ENCODE data around the gene AP3S2. TPM values are rescaled to one million over a fixed set of nuclear protein-coding genes. Genes with fewer than 3 reads are reported as not detected.
"Not testable (repeated sequence)": the region's sequence is repeated elsewhere in the genome, so short reads cannot be mapped to it uniquely, and the experiment has no call there.

AP3S2 gene
- total and polyA plus RNA-seq, 4 experiments from 2014 or later = 34.1 to 37.3 (median 35.4) TPM

DNA sequence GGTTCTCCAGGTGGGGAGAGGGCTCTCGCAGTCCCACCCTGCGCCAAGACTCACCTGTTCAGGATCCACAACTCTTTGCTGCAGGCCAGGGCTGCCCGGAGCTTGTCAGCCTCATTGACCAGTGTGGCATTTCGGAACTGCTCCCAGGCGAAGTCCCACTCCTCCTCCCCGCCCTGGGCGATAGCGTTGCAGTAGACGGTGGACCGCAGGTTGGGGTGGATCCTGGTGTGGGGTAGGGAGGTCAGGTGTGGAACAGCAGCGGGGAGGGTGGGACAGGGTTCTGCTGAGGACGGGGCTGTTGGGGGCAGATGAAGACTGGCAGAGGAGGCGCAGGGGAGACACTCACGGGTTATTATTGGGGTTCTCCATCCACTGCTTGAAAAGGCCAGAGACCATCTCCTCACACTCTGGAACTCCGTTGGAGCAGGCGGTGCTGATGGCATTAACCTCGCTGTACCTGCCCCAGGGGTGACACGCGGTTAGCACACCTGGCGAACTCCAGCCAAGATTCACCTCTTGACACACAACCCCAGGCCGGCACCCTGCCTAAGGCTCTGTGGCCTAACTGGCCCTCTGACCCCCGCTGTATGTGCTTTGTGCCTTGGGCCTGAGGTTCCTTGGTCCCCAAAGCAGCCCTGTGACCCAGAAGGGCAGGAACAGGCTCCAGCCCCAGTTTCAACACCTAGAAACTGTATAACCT lies 101.5 kb downstream of the AP3S2 start:
- H3K4me3 Mint-ChIP-seq = no peak overlapping the region
- peaks cover 0 to 34% (median 19%) of the 10 kb centered on the region in 8 donors for H3K9me3 Mint-ChIP-seq
- Histone ChIP-seq H3K27ac (ENCODE audit: low read depth, low read length) (no peak overlapping the region), H3K27me3 (ENCODE audit: insufficient read depth, low read length) (no peaks in the 10 kb centered on the region), H3K4me1 (ENCODE audit: insufficient read depth, low read length) (no peaks in the 10 kb centered on the region), H3K36me3 (ENCODE audit: insufficient read depth, low read length) (no peaks in the 10 kb centered on the region), H3K4me3 (ENCODE audit: low read length in 2 of 2) (no peak overlapping the region), H3K9me3 (ENCODE audit: control insufficient read depth in 1 of 2, low read length in 2 of 2) (no peaks in the 10 kb centered on the region)
- ChIA-PET POLR2A (ENCODE audit: partially characterized antibody) (no interaction called here), CTCF (ENCODE audit: partially characterized antibody) (no interaction called here)
- peaks cover 5 to 16% of the 10 kb centered on the region in 2 donors for H3K27me3 Mint-ChIP-seq
- intact Hi-C loops (cut with micrococcal nuclease) = no loop called here
- no peak for DNase-seq
- H3K27ac Mint-ChIP-seq = no peak overlapping the region
- H3K36me3 Mint-ChIP-seq = peaks cover 0 to 7% of the 10 kb centered on the region in 2 donors
- H3K4me1 Mint-ChIP-seq = no peaks in the 10 kb centered on the region

DNA sequence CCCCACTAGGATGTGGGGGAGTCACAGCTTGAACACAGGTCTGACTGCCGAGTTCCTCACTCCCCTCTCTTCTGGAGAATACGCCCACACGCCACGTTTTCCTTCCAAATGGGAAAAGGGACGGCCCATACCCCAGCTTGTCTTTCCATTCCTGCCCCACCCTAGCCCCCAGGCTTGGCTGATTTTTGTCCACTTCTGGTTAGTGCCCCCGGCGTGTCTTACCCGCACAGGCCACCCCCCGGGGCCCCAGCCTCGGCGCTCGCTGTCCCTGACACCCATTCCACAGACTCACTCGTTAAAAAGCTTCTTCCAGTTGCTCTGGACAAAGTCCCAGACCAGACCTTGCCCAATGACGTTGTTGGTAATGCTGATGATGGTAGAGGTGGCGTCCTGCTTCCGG lies 103.1 kb downstream of the AP3S2 start:
- DNase-seq = no peak
- peaks cover 0 to 20% (median 11%) of the 10 kb centered on the region in 8 donors for H3K9me3 Mint-ChIP-seq
- H3K4me3 Mint-ChIP-seq = no peak overlapping the region
- no peak overlapping the region for H3K27ac Mint-ChIP-seq
- intact Hi-C loops (cut with micrococcal nuclease) = no loop called here
- Histone ChIP-seq H3K36me3 (ENCODE audit: insufficient read depth, low read length) (no peaks in the 10 kb centered on the region), H3K4me1 (ENCODE audit: insufficient read depth, low read length) (no peaks in the 10 kb centered on the region), H3K4me3 (ENCODE audit: low read length in 2 of 2) (no peak overlapping the region), H3K27me3 (ENCODE audit: insufficient read depth, low read length) (no peaks in the 10 kb centered on the region), H3K27ac (ENCODE audit: low read depth, low read length) (no peak overlapping the region), H3K9me3 (ENCODE audit: control insufficient read depth in 1 of 2, low read length in 2 of 2) (no peaks in the 10 kb centered on the region)
- ChIA-PET POLR2A (ENCODE audit: partially characterized antibody) (no interaction called here), CTCF (ENCODE audit: partially characterized antibody) (no interaction called here)
- H3K4me1 Mint-ChIP-seq = no peaks in the 10 kb centered on the region
- peaks cover 0 to 7% of the 10 kb centered on the region in 2 donors for H3K36me3 Mint-ChIP-seq
- H3K27me3 Mint-ChIP-seq = peaks cover 5 to 16% of the 10 kb centered on the region in 2 donors

DNA sequence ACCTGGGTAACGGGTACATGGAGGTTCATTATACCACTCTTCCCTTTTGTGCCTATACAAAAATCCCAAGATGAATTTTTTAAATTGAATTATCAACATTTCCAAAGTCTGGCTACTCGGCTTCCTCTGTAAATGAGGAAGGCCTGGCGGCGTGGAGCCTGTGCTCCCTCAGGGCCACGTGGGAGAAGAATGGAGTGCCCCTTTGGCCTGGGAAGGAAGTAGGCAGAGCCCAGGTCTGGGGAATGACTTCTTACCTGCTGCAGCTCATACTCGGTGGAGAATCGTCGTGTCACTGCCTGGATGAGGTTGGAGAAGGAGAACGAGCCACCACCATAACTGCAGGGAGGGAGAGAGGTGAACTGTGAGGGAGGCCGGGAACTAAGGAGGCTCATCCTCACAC lies 103.6 kb downstream of the AP3S2 start:
- no peak overlapping the region for H3K27ac Mint-ChIP-seq
- H3K4me1 ChIP-seq (ENCODE audit: insufficient read depth, low read length) = no peaks in the 10 kb centered on the region
- H3K36me3 ChIP-seq (ENCODE audit: insufficient read depth, low read length) = no peaks in the 10 kb centered on the region
- H3K27me3 Mint-ChIP-seq = peaks cover 5 to 16% of the 10 kb centered on the region in 2 donors
- H3K27me3 ChIP-seq (ENCODE audit: insufficient read depth, low read length) = no peaks in the 10 kb centered on the region
- CTCF ChIA-PET (ENCODE audit: partially characterized antibody) = no interaction called here
- no peaks in the 10 kb centered on the region for H3K4me1 Mint-ChIP-seq
- intact Hi-C loops (cut with micrococcal nuclease) = no loop called here
- H3K9me3 Mint-ChIP-seq = peaks cover 0 to 15% (median 9%) of the 10 kb centered on the region in 8 donors
- no peaks in the 10 kb centered on the region for H3K9me3 ChIP-seq (ENCODE audit: control insufficient read depth in 1 of 2, low read length in 2 of 2)
- H3K4me3 Mint-ChIP-seq = no peak overlapping the region
- H3K27ac ChIP-seq (ENCODE audit: low read depth, low read length) = no peak overlapping the region
- no peak overlapping the region for H3K4me3 ChIP-seq (ENCODE audit: low read length in 2 of 2)
- no peak for DNase-seq
- POLR2A ChIA-PET (ENCODE audit: partially characterized antibody) = no interaction called here
- H3K36me3 Mint-ChIP-seq = peaks cover 0 to 7% of the 10 kb centered on the region in 2 donors

DNA sequence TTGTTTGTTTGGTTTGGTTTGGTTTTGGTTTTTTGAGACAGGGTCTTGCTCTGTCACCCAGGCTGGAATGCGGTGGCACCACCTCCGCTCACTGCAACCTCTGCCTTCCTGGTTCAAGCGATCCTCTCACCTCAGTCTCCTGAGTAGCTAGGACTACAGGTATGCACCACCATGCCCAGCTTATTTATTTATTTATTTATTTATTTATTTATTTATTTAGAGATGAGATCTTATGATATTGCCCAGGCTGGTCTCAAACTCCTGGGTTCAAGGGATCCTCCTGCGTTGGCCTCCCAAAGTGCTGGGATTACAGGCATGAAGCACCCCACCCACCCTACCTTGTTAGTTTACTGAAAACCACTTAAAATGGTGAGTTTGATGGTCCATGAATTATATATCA lies 105.2 kb downstream of the AP3S2 start:
- H3K27ac ChIP-seq (ENCODE audit: low read depth, low read length); H3K9me3 ChIP-seq (ENCODE audit: control insufficient read depth in 1 of 2, low read length in 2 of 2); intact Hi-C loops (cut with micrococcal nuclease); H3K27ac Mint-ChIP-seq; H3K4me3 Mint-ChIP-seq; POLR2A ChIA-PET (ENCODE audit: partially characterized antibody); H3K4me3 ChIP-seq (ENCODE audit: low read length in 2 of 2); H3K36me3 Mint-ChIP-seq; H3K36me3 ChIP-seq (ENCODE audit: insufficient read depth, low read length); H3K4me1 ChIP-seq (ENCODE audit: insufficient read depth, low read length); H3K4me1 Mint-ChIP-seq; H3K27me3 ChIP-seq (ENCODE audit: insufficient read depth, low read length); DNase-seq: not testable (repeated sequence)
- Mint-ChIP-seq H3K27me3 (peaks cover 3 to 13% of the 10 kb centered on the region in 2 donors), H3K9me3 (peaks cover 0 to 15% (median 8%) of the 10 kb centered on the region in 8 donors)
- CTCF ChIA-PET (ENCODE audit: partially characterized antibody) = interaction anchor here (0.7 kb wide), 1 partner anchor 15 kb away, joined by 3 read pairs; no protein-coding TSS in a partner anchor

DNA sequence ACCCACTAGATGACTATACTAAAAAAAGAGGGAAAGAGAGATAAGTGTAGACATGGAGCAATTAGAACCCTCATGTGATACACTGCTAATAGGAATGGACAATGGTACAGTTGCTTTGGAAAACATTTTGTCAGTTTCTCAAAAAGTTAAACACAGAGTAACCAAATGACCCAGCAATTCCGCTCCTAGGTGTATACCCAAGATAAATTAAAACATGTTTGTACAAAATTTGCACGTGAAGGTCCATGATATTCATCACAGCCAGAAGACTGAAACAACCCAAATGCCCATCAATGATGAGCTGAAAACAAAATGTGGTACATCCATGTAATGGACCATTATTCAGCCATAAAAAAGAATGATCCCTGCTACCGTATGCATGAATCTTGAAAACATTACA lies 105.8 kb downstream of the AP3S2 start:
- Histone ChIP-seq H3K36me3 (ENCODE audit: insufficient read depth, low read length) (no peaks in the 10 kb centered on the region), H3K27ac (ENCODE audit: low read depth, low read length) (no peak overlapping the region), H3K4me3 (ENCODE audit: low read length in 2 of 2) (no peak overlapping the region), H3K27me3 (ENCODE audit: insufficient read depth, low read length) (no peaks in the 10 kb centered on the region), H3K9me3 (ENCODE audit: control insufficient read depth in 1 of 2, low read length in 2 of 2) (no peaks in the 10 kb centered on the region), H3K4me1 (ENCODE audit: insufficient read depth, low read length) (no peaks in the 10 kb centered on the region)
- intact Hi-C loops (cut with micrococcal nuclease) = no loop called here
- ChIA-PET POLR2A (ENCODE audit: partially characterized antibody) (no interaction called here), CTCF (ENCODE audit: partially characterized antibody) (interaction anchor here (0.7 kb wide), 1 partner anchor 14 kb away, joined by 3 read pairs; no protein-coding TSS in a partner anchor)
- H3K36me3 Mint-ChIP-seq = peaks cover 0 to 7% of the 10 kb centered on the region in 2 donors
- H3K4me3 Mint-ChIP-seq = no peak overlapping the region
- no peak for DNase-seq
- H3K27ac Mint-ChIP-seq = no peak overlapping the region
- peaks cover 2 to 17% of the 10 kb centered on the region in 2 donors for H3K27me3 Mint-ChIP-seq
- no peaks in the 10 kb centered on the region for H3K4me1 Mint-ChIP-seq
- H3K9me3 Mint-ChIP-seq = peaks cover 0 to 14% (median 8%) of the 10 kb centered on the region in 8 donors

DNA sequence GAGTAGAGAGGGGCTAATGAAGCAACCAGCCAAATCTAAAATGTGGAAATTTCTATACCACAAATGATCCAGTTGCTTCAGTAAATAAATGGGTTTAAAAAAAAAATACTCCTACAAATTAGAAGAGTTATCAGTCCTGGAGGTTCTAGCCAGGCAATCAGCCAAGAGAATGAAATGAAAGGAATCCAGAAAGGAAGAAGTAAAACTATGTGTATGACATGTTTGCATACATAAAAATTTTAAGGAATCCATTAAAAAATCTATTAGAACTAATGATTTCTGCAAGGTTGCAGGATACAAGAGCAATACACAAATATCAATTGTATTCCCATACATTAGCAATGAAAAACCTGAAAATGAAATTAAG lies 108.0 kb downstream of the AP3S2 start:
- ChIA-PET CTCF (ENCODE audit: partially characterized antibody) (no interaction called here), POLR2A (ENCODE audit: partially characterized antibody) (no interaction called here)
- Histone ChIP-seq H3K4me1 (ENCODE audit: insufficient read depth, low read length) (no peaks in the 10 kb centered on the region), H3K27ac (ENCODE audit: low read depth, low read length) (no peak overlapping the region), H3K4me3 (ENCODE audit: low read length in 2 of 2) (no peak overlapping the region), H3K36me3 (ENCODE audit: insufficient read depth, low read length) (no peaks in the 10 kb centered on the region), H3K27me3 (ENCODE audit: insufficient read depth, low read length) (no peaks in the 10 kb centered on the region), H3K9me3 (ENCODE audit: control insufficient read depth in 1 of 2, low read length in 2 of 2) (no peaks in the 10 kb centered on the region)
- DNase-seq = no peak
- H3K4me1 Mint-ChIP-seq = peaks cover 0 to under 1% (median 0%) of the 10 kb centered on the region in 4 donors
- peaks cover 0 to 13% (median 8%) of the 10 kb centered on the region in 8 donors for H3K9me3 Mint-ChIP-seq
- peaks cover 4 to 20% of the 10 kb centered on the region in 2 donors for H3K27me3 Mint-ChIP-seq
- intact Hi-C loops (cut with micrococcal nuclease) = no loop called here
- H3K36me3 Mint-ChIP-seq = peaks cover 0 to 7% of the 10 kb centered on the region in 2 donors
- no peak overlapping the region for H3K4me3 Mint-ChIP-seq
- no peak overlapping the region for H3K27ac Mint-ChIP-seq

DNA sequence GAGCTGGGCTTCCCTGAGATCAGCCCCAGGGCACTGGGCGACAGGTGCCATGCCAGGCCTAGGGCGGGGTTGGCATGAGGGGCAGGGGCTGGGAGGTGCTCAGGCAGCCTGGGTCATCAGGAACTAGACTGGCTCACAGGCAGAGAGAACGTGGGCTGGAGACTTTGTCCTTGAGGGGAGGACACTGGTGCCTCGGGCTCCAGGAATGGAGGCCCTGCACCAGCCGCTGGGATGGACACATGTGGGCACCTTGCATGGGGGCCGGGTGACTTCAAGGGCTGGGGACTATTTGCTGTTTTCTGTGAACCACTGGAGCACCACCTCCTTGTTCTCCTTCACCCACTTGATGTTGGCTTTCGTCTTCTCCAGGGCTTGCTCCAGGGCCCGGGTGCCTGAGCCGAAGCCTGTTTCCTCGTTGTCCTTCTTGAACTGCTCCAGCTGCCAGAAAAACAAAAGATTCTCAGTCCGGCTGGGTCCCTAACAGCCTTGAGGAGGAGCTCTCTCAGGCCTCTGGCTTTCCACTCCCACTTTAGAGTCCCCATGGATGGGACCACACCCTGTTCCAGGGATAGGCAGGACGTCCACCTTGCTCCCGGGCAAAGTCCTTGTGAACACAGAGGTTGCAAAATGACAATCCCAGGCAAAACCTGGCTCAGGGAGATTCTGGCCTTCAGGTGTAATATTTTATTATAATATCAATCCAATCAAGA lies 108.6 kb downstream of the AP3S2 start:
- peaks cover 0 to 7% of the 10 kb centered on the region in 2 donors for H3K36me3 Mint-ChIP-seq
- Histone ChIP-seq H3K36me3 (ENCODE audit: insufficient read depth, low read length) (no peaks in the 10 kb centered on the region), H3K4me1 (ENCODE audit: insufficient read depth, low read length) (no peaks in the 10 kb centered on the region), H3K9me3 (ENCODE audit: control insufficient read depth in 1 of 2, low read length in 2 of 2) (no peaks in the 10 kb centered on the region), H3K27ac (ENCODE audit: low read depth, low read length) (no peak overlapping the region), H3K4me3 (ENCODE audit: low read length in 2 of 2) (no peak overlapping the region), H3K27me3 (ENCODE audit: insufficient read depth, low read length) (no peaks in the 10 kb centered on the region)
- H3K9me3 Mint-ChIP-seq = peaks cover 0 to 13% (median 8%) of the 10 kb centered on the region in 8 donors
- H3K27ac Mint-ChIP-seq = no peak overlapping the region
- H3K4me3 Mint-ChIP-seq = no peak overlapping the region
- peaks cover 0 to 5% (median 0%) of the 10 kb centered on the region in 4 donors for H3K4me1 Mint-ChIP-seq
- ChIA-PET CTCF (ENCODE audit: partially characterized antibody) (no interaction called here), POLR2A (ENCODE audit: partially characterized antibody) (no interaction called here)
- intact Hi-C loops (cut with micrococcal nuclease) = no loop called here
- no peak for DNase-seq
- peaks cover 10 to 19% of the 10 kb centered on the region in 2 donors for H3K27me3 Mint-ChIP-seq

Measured in CD4-positive, alpha-beta memory T cell (primary cell).